GM19035 (cell line): ENCODE measurements around the gene DRAXIN.

Source experiments
- ATAC-seq: cut with Tn5 transposase; IDR thresholded peaks from one replicate; pipeline ENCODE4 v1.9.1; 2021; ENCODE audit not compliant: unreplicated experiment

DRAXIN gene

GRCh38 chr1:11757047-11757446 is 65.5 kb downstream of the DRAXIN start:
- ATAC-seq, result no peak

- ATAC-seq, result no peak
Observed at GRCh38 chr1:11759791-11760190, 68.3 kb downstream of the DRAXIN start.

GRCh38 chr1:11761285-11761684 is 69.8 kb downstream of the DRAXIN start:
- ATAC-seq, result no peak

- no peak for ATAC-seq
Observed at GRCh38 chr1:11761988-11762406, 70.5 kb downstream of the DRAXIN start, which contains the start of gene C1orf167. Gene C1orf167, plus strand, starts transcription at chr1:11762193. Its CDS starts 2,208 bp downstream, at chr1:11764401.

- no peak for ATAC-seq
Observed at GRCh38 chr1:11764115-11764514, 72.6 kb downstream of the DRAXIN start.

- ATAC-seq, result no peak
Observed at GRCh38 chr1:11764519-11764918, 73.0 kb downstream of the DRAXIN start.

- no peak for ATAC-seq
Observed at GRCh38 chr1:11765661-11766428, 74.3 kb downstream of the DRAXIN start.

GRCh38 chr1:11766429-11766776 is 74.9 kb downstream of the DRAXIN start:
- ATAC-seq, result no peak

- ATAC-seq, result no peak
Observed at GRCh38 chr1:11767922-11768704, 76.6 kb downstream of the DRAXIN start.

GRCh38 chr1:11768821-11769220 is 77.3 kb downstream of the DRAXIN start:
- no peak for ATAC-seq

GRCh38 chr1:11769274-11769673 is 77.8 kb downstream of the DRAXIN start:
- ATAC-seq, result no peak

- no peak for ATAC-seq
Observed at GRCh38 chr1:11770011-11770410, 78.5 kb downstream of the DRAXIN start.

GRCh38 chr1:11771481-11772043 is 80.1 kb downstream of the DRAXIN start:
- ATAC-seq, result no peak

GRCh38 chr1:11772458-11772857 is 80.9 kb downstream of the DRAXIN start:
- no peak for ATAC-seq

- no peak for ATAC-seq
Observed at GRCh38 chr1:11774753-11775152, 83.2 kb downstream of the DRAXIN start.
